ENCODE results near the gene CRTC1.

- no peak for TF ChIP-seq CTCF (IDR thresholded peaks at IDR 0.05)
- no peak for TF ChIP-seq POLR2A (IDR thresholded peaks at IDR 0.05)
These were observed 12.0 kb upstream of the CRTC1 start for GRCh38 chr19:18671303-18672043.
